ENCODE results near the gene EVL.
"Not testable (repeated sequence)": the region's sequence is repeated elsewhere in the genome, so short reads cannot be mapped to it uniquely, and the experiment has no call there.

EVL gene

GRCh38 chr14:100039903-100040302 is 25.3 kb upstream of the EVL start:
- DNase-seq = no peak

- DNase-seq = no peak
Measured at GRCh38 chr14:100041271-100041670, 24.0 kb upstream of the EVL start.

- no peak for DNase-seq
Measured at GRCh38 chr14:100042286-100042685, 22.9 kb upstream of the EVL start.

GRCh38 chr14:100045642-100046344 is 19.4 kb upstream of the EVL start:
- DNase-seq = no peak

- no peak for DNase-seq
Measured at GRCh38 chr14:100047600-100047999, 17.6 kb upstream of the EVL start.

- no peak for DNase-seq
Measured at GRCh38 chr14:100048786-100049185, 16.4 kb upstream of the EVL start.

- no peak for DNase-seq
Measured at GRCh38 chr14:100049220-100049619, 16.0 kb upstream of the EVL start.

- no peak for DNase-seq
Measured at GRCh38 chr14:100051103-100051502, 14.1 kb upstream of the EVL start.

GRCh38 chr14:100051543-100051942 is 13.7 kb upstream of the EVL start:
- no peak for DNase-seq

- no peak for DNase-seq
Measured at GRCh38 chr14:100052819-100053218, 12.4 kb upstream of the EVL start.

- DNase-seq = no peak
Measured at GRCh38 chr14:100054316-100055075, 10.7 kb upstream of the EVL start.

- no peak for DNase-seq
Measured at GRCh38 chr14:100056431-100056830, 8.8 kb upstream of the EVL start.

GRCh38 chr14:100056964-100057795 is 8.0 kb upstream of the EVL start:
- no peak for DNase-seq

GRCh38 chr14:100058777-100059437 is 6.3 kb upstream of the EVL start:
- DNase-seq = no peak

- no peak for DNase-seq
Measured at GRCh38 chr14:100059438-100059781, 5.8 kb upstream of the EVL start.

GRCh38 chr14:100060760-100061159 is 4.5 kb upstream of the EVL start:
- DNase-seq = no peak

- DNase-seq = no peak
Measured at GRCh38 chr14:100062590-100062989, 2.6 kb upstream of the EVL start.

GRCh38 chr14:100063314-100063941 is 1.8 kb upstream of the EVL start:
- DNase-seq = no peak

- DNase-seq = not testable (repeated sequence)
Measured at GRCh38 chr14:100064335-100065092, 708 bp upstream of the EVL start.

GRCh38 chr14:100065942-100066574 is 836 bp downstream of the EVL start:
- DNase-seq = no peak

- no peak for DNase-seq
Measured at GRCh38 chr14:100066962-100067361, 1.7 kb downstream of the EVL start.

Measured in NCI-H2171 (cell line).